Hindlimb muscle (tissue), 1 donor: ENCODE results near the gene HOOK1. TPM values are rescaled to one million over a fixed set of nuclear protein-coding genes. Genes with fewer than 3 reads are reported as not detected.
"Not testable (repeated sequence)": the region's sequence is repeated elsewhere in the genome, so short reads cannot be mapped to it uniquely, and the experiment has no call there.

Experiments
- DNase-seq: peaks from one replicate; pipeline ENCODE4 v3.0.0-alpha.2; 2013
- polyA plus RNA-seq: library from polyadenylated mRNA; unstranded; fragments of 120-200 nt; gene quantifications from one replicate; pipeline ENCODE4 v1.2.1, GENCODE V29; 2013; ENCODE audit not compliant: insufficient read length

HOOK1 gene
- polyA plus RNA-seq, 1 donor, result 4.1 TPM

- DNase-seq, result no peak
Measured at GRCh38 chr1:59892841-59893811, 78.4 kb downstream of the HOOK1 start.

DNA sequence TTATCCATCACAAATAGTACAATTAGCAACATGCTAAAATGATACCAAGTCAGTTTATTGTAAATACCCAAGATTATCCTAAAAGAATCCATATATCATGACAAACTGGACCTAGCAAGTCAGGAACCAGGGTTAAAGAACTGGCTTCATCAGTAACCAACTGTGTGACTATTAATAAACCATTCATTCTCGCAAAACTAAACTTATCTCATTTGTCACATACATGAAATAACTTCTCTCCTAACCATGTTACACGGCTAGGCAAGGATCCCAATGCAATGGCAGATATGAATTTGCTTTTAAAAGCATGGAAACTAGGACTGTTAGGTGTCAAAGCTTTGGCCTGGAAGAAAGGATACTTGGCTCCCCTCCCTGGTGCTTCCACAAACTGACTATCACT is 82.4 kb downstream of the HOOK1 start:
- DNase-seq, result no peak

DNA sequence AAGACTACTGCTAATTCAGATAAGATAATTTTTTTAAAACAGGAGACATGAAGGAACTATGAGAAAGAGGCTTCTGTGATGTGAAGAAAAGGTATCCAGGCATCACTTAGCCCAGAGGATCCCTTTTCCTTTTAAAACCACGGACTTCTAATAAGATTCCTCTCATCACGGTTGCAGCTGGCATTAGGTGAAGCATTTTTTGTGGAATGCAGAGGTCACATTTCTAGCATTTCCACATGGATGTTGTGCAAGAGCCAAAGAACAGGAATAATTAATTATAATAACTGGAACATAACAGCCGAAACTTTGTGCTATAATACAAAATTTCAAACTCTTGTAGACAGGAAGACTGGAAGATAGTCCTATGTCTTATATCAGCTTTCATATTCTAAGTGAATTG is 84.2 kb downstream of the HOOK1 start:
- no peak for DNase-seq

DNA sequence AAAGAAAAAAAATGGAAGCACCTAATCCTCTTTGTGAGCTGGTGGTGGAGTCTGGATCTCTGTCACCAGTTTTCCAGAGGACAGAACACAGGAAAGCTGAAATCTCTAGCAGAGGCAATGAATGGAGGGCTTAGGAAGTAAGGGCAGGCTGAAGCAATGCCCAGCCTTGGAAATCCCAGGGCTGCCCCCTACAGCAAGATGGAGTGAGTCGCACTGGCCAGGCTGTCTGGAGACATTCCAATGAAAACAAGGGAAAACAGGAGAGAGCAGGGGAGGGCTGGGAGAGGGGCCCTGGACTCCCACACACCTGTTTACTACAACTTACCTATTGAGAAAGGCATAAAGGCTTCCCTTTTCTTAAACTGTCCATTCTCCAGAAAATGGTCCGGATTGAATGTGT is 85.9 kb downstream of the HOOK1 start:
- no peak for DNase-seq

- no peak for DNase-seq
Measured at GRCh38 chr1:59901770-59902388, 87.1 kb downstream of the HOOK1 start.

- no peak for DNase-seq
Measured at GRCh38 chr1:59903141-59903754, 88.5 kb downstream of the HOOK1 start.

DNA sequence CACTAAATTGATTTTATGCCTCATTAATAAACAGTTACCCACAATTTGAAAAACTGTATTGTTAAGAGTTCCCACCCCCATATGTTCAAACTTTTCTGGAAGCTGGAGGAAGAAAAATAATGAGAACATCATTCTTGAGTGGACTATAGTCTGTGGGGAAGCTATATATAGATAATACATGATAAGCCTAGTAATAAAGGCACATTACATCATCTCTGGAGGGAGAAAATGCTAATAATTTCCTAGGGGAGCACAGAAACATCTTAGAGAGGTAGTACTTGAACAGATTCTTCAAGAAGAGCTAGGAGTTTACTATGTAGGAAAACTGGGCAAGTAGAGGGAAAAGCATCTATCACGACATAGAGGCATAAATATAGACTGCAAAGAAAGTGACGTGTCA is 92.2 kb downstream of the HOOK1 start:
- DNase-seq, result no peak

DNA sequence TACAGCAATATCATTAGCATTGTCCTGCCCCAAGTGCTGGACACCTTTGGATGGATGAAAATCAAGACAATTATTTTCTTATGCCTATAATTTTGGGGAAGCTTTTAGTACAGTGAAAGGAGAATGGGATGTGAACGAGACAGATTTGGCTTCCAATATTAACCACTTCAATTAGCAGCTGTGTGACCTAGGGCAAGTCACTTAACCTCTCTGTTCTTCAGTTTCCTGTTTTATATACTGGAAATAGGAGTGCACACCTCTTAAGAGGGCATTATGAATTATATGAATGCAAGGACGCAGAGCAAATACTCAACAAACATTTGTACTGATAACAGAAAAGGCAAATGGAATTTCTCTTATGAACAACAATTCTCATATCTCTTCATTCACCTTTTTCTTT is 93.3 kb downstream of the HOOK1 start:
- no peak for DNase-seq

GRCh38 chr1:59908682-59909081 is 93.9 kb downstream of the HOOK1 start:
- DNase-seq, result no peak

DNA sequence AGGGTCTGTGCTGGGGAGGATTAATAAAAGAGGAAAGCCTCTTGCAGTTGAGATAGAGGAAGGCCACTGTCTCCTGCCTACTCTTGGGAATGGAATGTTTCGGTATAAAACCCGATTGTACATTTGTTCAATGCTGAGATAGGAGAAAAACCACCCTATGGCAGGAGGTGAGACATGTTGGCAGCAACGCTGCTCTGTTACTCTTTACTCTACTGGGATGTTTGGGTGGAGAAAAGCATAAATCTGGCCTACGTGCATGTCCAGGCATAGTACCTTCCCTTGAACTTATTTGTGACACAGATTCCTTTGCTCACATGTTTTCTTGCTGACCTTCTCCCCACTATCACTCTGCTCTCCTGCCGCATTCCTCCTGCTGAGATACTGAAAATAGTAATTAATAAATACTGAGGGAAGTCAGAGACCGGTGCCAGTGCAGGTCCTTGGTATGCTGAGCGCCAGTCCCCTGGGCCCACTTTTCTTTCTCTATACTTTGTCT is 100.1 kb downstream of the HOOK1 start:
- DNase-seq, result not testable (repeated sequence)

GRCh38 chr1:59915516-59915915 is 100.8 kb downstream of the HOOK1 start:
- DNase-seq, result no peak

GRCh38 chr1:59917026-59917784 is 102.5 kb downstream of the HOOK1 start:
- no peak for DNase-seq

DNA sequence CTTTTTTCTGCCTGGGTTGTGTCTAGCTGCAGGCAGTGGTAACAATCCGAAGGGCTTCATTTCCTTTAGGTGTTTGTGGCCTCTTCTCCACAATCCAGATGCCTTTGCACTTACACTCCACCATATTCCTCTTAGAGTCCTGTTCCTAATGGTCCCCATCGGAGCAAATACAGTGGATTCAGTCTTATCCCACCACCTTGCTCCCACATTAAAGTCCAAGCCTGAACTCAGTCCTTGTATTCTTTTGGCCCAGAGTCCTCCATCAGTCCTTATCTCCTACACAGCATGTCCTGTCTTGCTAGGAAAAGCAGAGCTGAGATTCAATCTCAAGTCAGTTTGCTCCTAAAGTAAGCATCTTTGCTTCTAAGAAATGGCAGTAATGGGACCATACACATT is 103.0 kb downstream of the HOOK1 start:
- no peak for DNase-seq

- no peak for DNase-seq
Measured at GRCh38 chr1:59919746-59920145, 105.0 kb downstream of the HOOK1 start.

- not testable (repeated sequence) for DNase-seq
Measured at GRCh38 chr1:59921258-59921899, 106.6 kb downstream of the HOOK1 start.

DNA sequence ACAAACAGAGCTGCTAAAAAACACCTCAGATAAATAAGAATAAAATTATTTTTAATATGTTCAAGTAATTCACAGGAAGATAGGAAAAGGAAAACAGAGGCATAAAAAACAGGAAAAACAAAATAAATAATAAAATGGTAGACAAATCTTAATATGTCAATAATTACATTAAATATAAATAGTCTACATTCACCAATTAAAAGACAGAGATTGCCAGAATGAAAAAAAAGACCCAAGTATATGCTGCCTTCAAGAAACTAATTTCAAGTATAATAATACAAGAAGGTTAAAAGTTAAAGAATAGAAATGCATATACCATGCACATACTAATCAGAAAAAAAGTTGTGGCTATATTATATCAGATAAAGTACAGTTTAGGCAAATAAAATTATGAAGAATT is 109.9 kb downstream of the HOOK1 start:
- DNase-seq, result no peak

Other genes with a start within 250 kb of the HOOK1 start
- gene CYP2J2, start 111.8 kb downstream of the HOOK1 start, polyA plus RNA-seq, result 93.5 TPM